Stomach (tissue), 4 donors: ENCODE data around the gene IQCF5.

Experiments
- CTCF ChIP-seq, 7 experiments: fragments of 450-650 bp in 4 of 7; fragments of 200-600 bp in 3 of 7; sonication (generic) in 3 of 7; IDR thresholded peaks; one replicate each; pipeline ENCODE4 v1.5.1; 2016 to 2019; ENCODE audit warnings: antibody characterized with exemption in 7 of 7, control low read depth in 2 of 7, mild to moderate bottlenecking in 1 of 7
- EP300 ChIP-seq: sonication (generic); formaldehyde crosslinking; IDR thresholded peaks from one replicate; pipeline ENCODE4 v1.6.1; 2017; ENCODE audit warnings: antibody characterized with exemption
- POLR2A ChIP-seq, 4 donors: fragments of 450-650 bp; IDR thresholded peaks; one replicate each; pipeline ENCODE4 v1.6.1; 2016; ENCODE audit warnings: antibody characterized with exemption in 4 of 4, control low read depth in 2 of 4, mild to moderate bottlenecking in 1 of 4, moderate library complexity in 1 of 4
- POLR2AphosphoS5 ChIP-seq, 3 donors: sonication (generic); formaldehyde crosslinking; IDR thresholded peaks; one replicate each; pipeline ENCODE4 v1.6.1; 2016; ENCODE audit warnings: antibody characterized with exemption in 3 of 3

- TF ChIP-seq CTCF (IDR thresholded peaks at IDR 0.05): no peak
- no peak for TF ChIP-seq POLR2A (IDR thresholded peaks at IDR 0.05)
- no peak for TF ChIP-seq EP300
- TF ChIP-seq POLR2AphosphoS5 (IDR thresholded peaks at IDR 0.05): no peak
Observed at GRCh38 chr3:51904034-51904823, 28.8 kb upstream of the IQCF5 start.
